Panc1 (cell line): ENCODE results near the gene MYADML2.

Experiments used
- POLR2AphosphoS5 ChIP-seq: IDR thresholded peaks from 2 replicates; pipeline ENCODE4 v1.6.1; 2012; ENCODE audit warnings: mild to moderate bottlenecking, low read depth, low read length, moderate library complexity
- TF ChIP-seq, protein P1 (sequence below): fragments of 450-650 bp; IDR thresholded peaks from 2 replicates; pipeline ENCODE4 v1.5.1; 2017; ENCODE audit warnings: mild to moderate bottlenecking

DNA sequence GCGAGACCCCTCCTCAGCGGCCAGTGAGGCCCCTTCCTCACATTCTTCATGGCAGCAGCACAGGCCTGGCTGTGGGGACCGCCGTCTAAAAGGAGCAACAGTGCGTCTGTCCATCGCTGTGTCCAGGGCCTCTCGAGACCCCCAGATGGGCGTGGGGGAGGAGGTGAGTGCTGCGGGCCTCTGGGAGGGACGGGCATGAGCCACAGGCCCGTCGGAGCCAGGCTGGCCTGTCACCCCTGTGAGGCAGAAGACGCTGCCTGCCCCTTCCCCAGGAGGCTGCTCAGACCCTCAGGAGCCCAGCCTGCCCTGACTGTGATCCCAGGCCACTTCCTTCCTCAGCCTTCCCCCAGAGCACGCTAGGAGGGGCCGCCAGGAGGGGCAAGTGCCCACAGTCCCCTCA is 7.8 kb downstream of the MYADML2 start:
- no peak for TF ChIP-seq POLR2AphosphoS5
- TF ChIP-seq, protein P1, sequence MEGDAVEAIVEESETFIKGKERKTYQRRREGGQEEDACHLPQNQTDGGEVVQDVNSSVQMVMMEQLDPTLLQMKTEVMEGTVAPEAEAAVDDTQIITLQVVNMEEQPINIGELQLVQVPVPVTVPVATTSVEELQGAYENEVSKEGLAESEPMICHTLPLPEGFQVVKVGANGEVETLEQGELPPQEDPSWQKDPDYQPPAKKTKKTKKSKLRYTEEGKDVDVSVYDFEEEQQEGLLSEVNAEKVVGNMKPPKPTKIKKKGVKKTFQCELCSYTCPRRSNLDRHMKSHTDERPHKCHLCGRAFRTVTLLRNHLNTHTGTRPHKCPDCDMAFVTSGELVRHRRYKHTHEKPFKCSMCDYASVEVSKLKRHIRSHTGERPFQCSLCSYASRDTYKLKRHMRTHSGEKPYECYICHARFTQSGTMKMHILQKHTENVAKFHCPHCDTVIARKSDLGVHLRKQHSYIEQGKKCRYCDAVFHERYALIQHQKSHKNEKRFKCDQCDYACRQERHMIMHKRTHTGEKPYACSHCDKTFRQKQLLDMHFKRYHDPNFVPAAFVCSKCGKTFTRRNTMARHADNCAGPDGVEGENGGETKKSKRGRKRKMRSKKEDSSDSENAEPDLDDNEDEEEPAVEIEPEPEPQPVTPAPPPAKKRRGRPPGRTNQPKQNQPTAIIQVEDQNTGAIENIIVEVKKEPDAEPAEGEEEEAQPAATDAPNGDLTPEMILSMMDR = no peak
